Measurements from ENCODE around the gene NDRG3.

DNA sequence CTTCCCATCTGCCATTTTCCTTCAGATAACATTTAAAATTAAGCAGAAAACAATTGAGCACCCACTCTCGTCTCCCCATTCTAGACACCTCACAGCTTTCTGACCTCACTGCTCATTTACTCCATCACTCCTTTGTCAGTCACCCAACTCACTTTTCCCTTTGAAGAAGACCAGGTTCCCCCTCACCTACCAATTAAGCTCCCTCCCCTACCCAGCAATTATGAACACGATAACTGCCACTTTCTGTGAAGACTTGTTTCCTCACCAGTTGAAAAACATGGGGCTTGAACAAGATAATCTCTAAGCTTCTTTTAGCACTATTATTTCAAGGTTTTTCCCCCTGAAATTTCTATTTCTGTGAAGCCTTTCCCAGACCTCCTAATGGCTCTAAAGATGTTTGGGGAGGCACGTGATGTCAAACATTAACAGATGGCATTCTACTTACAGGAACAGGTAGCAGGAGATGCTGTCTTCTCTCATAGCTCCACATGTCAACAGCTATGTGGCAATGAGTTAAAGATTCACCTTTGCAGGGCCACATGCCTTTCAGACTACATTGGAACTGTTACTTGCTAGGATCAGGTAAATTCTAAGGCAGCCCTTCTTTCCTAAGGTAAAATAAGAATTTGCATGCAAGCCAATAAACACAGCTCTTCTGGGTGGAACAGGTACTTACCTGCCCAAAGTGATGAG, 75.1 kb downstream of the NDRG3 start:
- no peak for TF ChIP-seq CTCF (IDR thresholded peaks at IDR 0.05; ENCODE audit: low read length)
- no peak for TF ChIP-seq EZH2 (optimal IDR thresholded peaks at IDR 0.05; ENCODE audit: low read depth, low read length)
- TF ChIP-seq EZH2phosphoT487 (IDR thresholded peaks at IDR 0.05; ENCODE audit: low read length), result no peak
